GM21723 (cell line): ENCODE measurements around the gene TOM1.

Experiments
- ATAC-seq: cut with Tn5 transposase; IDR thresholded peaks from one replicate; pipeline ENCODE4 v1.9.1; 2021; ENCODE audit warnings: mild to moderate bottlenecking, moderate library complexity; ENCODE audit not compliant: unreplicated experiment

Gene TOM1

DNA sequence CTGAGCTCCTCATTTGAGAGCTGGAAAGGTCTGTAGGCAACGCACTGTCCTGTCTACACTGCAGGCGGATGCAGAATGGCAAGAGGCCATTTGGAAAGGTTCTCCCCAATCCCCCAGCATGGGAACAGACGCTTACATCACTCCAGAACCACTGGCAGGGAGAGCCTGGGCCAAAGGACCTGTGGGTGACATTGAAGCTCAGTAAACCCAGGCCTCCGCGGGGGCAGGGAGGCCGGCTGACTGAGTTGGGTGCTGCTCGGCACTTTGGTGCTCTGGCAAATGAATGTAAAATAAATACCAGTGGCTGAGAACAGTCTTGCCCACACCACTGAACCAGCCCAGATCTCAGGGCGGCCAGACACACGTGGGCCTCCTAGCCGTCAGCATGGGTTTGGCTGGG lies 22.4 kb downstream of the TOM1 start:
- no peak for ATAC-seq

- no peak for ATAC-seq
Measured at GRCh38 chr22:35322893-35323292, 23.2 kb downstream of the TOM1 start.

DNA sequence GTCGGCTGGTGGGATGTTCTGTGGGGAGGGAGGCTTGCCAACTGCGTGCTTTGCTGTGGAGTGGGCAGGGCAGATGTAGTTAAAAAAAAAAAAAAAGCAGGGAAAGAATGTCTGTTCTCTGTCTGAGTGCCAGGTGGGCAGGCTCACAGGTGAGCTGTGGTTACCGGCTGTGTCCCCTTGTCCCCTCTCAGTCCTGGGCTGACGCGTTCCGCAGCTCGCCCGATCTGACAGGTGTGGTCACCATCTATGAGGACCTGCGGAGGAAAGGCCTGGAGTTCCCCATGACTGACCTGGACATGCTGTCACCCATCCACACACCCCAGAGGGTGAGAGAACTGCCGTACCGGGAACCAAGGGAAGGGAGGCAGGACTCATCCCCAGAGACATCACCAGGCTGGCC lies 23.6 kb downstream of the TOM1 start:
- ATAC-seq = no peak

DNA sequence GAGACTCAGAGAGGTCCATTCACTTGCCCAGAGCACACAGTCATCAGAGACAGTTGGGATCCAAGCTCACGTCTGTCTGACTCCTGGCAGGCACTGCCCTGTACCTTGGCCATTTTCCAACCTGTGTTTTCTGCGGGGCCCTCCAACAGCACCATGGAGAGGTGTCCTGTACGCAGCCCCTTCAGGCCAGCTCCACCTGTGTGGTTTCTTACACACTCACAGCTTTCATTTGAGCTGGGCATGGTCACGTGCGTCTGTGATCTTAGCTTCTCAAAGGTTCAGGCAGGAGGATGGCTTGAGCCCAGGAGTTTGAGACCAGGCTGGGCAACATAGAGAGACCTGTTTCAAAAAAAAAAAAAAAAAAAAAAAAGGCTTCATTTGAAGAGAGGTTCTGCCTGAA lies 24.4 kb downstream of the TOM1 start:
- ATAC-seq = no peak

GRCh38 chr22:35324762-35325161 lies 25.1 kb downstream of the TOM1 start:
- no peak for ATAC-seq

DNA sequence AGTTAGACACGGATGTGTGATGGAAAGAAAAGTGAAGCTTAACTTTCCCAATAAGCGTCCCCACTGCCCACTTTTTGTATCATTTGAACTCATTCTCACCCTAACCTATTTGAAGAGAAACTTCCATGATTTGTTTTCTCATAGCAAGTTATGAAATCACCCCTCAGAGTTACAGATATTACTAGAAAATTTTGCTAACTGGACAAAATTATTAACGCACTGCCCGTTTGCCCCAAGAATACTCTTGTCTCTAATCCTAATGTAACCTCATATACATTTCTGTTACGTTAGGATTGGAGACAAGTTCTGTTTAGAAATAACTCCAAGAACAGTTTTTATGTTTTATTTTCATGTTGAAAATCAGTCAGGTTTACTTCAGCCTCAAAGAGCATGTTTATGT lies 25.5 kb downstream of the TOM1 start:
- no peak for ATAC-seq

- ATAC-seq = no peak
Measured at GRCh38 chr22:35326854-35327562, 27.3 kb downstream of the TOM1 start.

DNA sequence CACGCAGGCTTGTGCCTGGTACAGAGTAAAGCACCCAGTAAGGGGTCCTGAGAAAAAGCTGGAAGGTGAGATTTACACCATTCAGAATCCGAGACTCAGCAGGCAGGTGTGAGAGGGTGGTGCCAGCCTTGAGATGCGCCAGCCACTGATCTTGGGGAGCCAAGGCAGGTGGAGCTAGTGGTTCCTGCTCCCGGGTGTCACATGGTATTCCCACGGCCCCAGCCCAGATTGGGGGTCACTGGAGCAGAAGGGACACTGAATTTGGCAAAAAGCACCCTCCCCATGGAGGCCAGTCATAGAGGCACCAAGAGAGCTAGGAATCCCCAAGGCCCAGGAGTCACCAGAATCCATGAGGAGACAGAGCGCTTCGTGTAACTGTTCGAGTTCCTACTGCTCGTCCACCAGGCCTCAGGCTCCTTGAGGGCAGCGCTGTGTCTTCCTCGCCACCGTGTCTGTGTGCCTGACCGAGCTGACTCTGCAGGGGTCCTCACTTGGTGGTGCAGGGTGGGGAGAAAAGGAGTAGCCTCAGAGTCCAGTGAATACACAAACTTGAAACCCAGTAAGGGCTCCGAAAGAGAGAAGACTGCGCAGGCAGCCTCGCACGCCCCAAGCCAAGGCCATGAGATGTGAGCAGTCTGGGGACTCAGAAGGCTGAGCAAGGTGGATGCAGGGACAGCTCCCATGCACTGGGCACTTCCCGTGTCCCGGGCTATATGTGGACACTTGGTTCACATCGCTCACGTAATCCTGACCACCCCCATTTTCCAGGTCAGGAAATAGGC lies 28.2 kb downstream of the TOM1 start:
- no peak for ATAC-seq

- no peak for ATAC-seq
Measured at GRCh38 chr22:35328472-35328885, 28.8 kb downstream of the TOM1 start.

DNA sequence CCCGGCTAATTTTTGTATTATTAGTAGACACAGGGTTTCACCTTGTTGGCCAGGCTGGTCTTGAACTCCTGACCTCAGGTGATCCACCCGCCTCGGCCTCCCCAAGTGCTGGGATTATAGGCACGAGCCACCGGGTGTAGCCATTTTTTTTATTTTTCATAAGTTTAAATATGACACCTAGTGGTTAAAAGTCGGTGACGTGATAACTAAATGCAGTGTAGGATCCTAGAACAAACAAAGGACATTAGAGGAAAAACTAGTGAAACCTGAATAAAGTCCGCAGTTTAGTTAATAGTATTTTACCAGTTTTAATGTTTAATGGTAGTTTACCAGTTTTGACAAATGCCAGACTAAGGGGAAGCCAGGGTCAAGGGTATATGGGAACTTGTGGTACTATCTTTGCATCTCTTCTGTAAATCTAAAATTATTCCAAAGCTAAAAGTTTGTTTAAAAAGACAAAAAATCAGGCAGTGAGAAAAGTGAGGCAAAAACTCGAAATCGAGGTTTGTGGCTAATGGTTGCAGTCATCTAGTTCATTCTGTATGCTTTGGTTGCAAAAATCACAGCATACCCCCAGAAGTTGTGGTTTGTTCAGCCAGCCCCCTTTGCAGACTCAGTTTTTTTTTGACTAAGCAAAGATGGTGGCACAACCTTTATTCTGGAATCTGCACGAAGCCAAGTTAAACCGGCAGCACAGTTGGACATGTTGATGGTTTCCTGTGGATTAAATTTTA lies 29.6 kb downstream of the TOM1 start:
- no peak for ATAC-seq

DNA sequence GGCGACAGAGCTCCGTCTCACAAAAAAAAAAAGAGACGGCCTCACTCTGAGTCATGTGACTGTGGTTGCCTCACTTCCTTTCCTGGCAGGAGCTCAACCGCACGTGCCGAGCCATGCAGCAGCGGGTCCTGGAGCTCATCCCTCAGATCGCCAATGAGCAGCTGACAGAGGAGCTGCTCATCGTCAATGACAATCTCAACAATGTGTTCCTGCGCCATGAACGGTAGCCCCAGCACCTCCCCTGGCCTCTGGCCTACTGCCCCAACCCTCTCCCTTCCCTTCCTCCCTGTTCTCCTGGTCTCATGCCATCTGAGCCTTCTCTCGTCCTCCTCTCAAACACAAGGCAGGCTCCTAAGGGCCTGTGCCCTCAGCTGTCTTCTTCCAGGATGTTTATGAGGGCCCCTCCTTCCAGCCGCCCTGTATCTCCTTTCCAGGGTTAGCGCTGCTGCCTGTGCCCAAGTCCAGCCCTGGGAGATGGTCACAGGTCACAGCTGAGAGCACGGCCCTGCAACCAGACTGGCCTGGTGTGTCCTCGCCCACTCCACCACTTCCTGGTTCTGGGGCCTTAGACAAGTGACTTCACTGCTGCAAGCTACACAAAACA lies 30.7 kb downstream of the TOM1 start:
- no peak for ATAC-seq

GRCh38 chr22:35332278-35332677 lies 32.6 kb downstream of the TOM1 start:
- no peak for ATAC-seq

GRCh38 chr22:35333220-35333619 lies 33.5 kb downstream of the TOM1 start:
- no peak for ATAC-seq

- ATAC-seq = no peak
Measured at GRCh38 chr22:35334004-35334403, 34.3 kb downstream of the TOM1 start.

GRCh38 chr22:35335468-35335867 lies 35.8 kb downstream of the TOM1 start:
- no peak for ATAC-seq

- ATAC-seq = no peak
Measured at GRCh38 chr22:35335936-35336781, 36.5 kb downstream of the TOM1 start.

DNA sequence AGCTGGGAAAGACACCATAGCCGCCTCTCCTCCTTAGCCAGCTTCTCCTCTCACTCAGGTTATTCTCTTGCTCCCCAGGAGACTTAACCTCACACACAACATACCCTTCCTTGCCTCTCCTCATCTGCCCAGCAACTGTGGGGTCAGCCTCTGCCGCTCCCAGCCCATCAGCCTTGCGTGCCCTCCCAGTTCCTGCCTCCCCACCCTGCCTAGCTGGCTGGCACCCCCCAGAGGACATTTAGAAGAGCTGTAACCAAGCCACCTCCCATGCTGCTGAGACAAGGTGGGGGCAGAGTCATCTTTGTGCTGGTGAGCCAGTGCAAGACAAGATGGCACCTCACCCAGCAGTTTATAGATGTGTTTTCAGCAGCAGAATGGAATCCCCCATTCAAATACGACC lies 38.2 kb downstream of the TOM1 start:
- ATAC-seq = no peak

GRCh38 chr22:35341090-35341874 lies 41.6 kb downstream of the TOM1 start:
- no peak for ATAC-seq

GRCh38 chr22:35342390-35342789 lies 42.7 kb downstream of the TOM1 start:
- ATAC-seq = no peak
